Activated CD4-positive, alpha-beta memory T cell treated with anti-CD3 and anti-CD28 coated beads for 36 hours (primary cell): Measurements from ENCODE around the gene PTDSS2. TPM values are rescaled to one million over a fixed set of nuclear protein-coding genes. Genes with fewer than 3 reads are reported as not detected.
A peak's percentile ranks its signal among the peaks of the same experiment; 100 is the strongest.

Experiments used
- CTCF ChIA-PET: fragments of 350-600 bp; sonication (Branson Sonifier 250); formaldehyde crosslinking; loops from one replicate; lab custom pipeline; 2021; ENCODE audit warnings: antibody characterized with exemption, inconsistent platforms; lab: Charles Lee
- POLR2A ChIA-PET: fragments of 350-600 bp; sonication (Branson Sonifier 250); formaldehyde crosslinking; loops from one replicate; lab custom pipeline; 2021; ENCODE audit warnings: antibody characterized with exemption; lab: Charles Lee
- DNase-seq: peaks from one replicate; pipeline ENCODE4 v3.0.0-alpha.2; 2020
- H3K27ac Mint-ChIP-seq: one replicate; pipeline ENCODE4 v1.8.0; 2021; ENCODE audit warnings: mixed read lengths
- H3K27me3 Mint-ChIP-seq: one replicate; pipeline ENCODE4 v1.8.0; 2021; ENCODE audit warnings: mixed read lengths
- H3K36me3 Mint-ChIP-seq: one replicate; pipeline ENCODE4 v1.8.0; 2021; ENCODE audit warnings: mixed read lengths
- H3K4me1 Mint-ChIP-seq: one replicate; pipeline ENCODE4 v1.8.0; 2021; ENCODE audit warnings: low read depth, mixed read lengths
- H3K4me3 Mint-ChIP-seq: one replicate; pipeline ENCODE4 v1.8.0; 2021; ENCODE audit warnings: mild to moderate bottlenecking, mixed read lengths
- H3K9me3 Mint-ChIP-seq: one replicate; pipeline ENCODE4 v1.8.0; 2021; ENCODE audit warnings: mixed read lengths
- intact Hi-C: fragments of 100-400 bp; cut with micrococcal nuclease; formaldehyde crosslinking; loops from one replicate; pipeline ENCODE4 v1.15.1; 2023
- total RNA-seq, 2 experiments: library from RNA; stranded (reverse); gene quantifications; one replicate each; pipeline ENCODE4 v1.2.3, GENCODE V29; 2021

Gene PTDSS2
- total RNA-seq, 2 experiments from 2014 or later = 15.0 to 16.7 TPM

GRCh38 chr11:415640-416041, 34.4 kb upstream of the PTDSS2 start:
- Mint-ChIP-seq H3K4me1 (peaks cover 25% of the 10 kb centered on the region), H3K9me3 (no peaks in the 10 kb centered on the region), H3K4me3 (peak overlapping the region; percentile 83), H3K36me3 (peaks cover 2% of the 10 kb centered on the region), H3K27ac (peak overlapping the region; percentile 81), H3K27me3 (no peaks in the 10 kb centered on the region)
- DNase-seq = no peak
- CTCF ChIA-PET = interaction anchor here (1.0 to 2.5 kb wide), 3 partner anchors 9 to 33 kb away, joined by 3 to 17 read pairs (median 6); no protein-coding TSS in a partner anchor
- POLR2A ChIA-PET = interaction anchor here (1.1 to 2.4 kb wide), 7 partner anchors 8 to 209 kb away, joined by 4 to 16 read pairs (median 5); partner anchors contain the start of genes BET1L and RNH1
- intact Hi-C loops = loop anchor here (2.0 to 10.0 kb wide), 4 partner anchors 33 to 379 kb away; partner anchors contain the start of genes CEND1, RNH1 and SLC25A22

GRCh38 chr11:416051-416756, 33.9 kb upstream of the PTDSS2 start:
- H3K27me3 Mint-ChIP-seq = no peaks in the 10 kb centered on the region
- peak overlapping the region; percentile 83 for H3K4me3 Mint-ChIP-seq
- POLR2A ChIA-PET = interaction anchor here (1.1 to 2.4 kb wide), 9 partner anchors 9 to 209 kb away, joined by 3 to 16 read pairs (median 5); partner anchors contain the start of genes ANO9, BET1L and RNH1
- intact Hi-C loops = loop anchor here (2.0 to 10.0 kb wide), 2 partner anchors 33 to 379 kb away; partner anchors contain the start of genes CEND1 and SLC25A22
- no peaks in the 10 kb centered on the region for H3K9me3 Mint-ChIP-seq
- CTCF ChIA-PET = interaction anchor here (1.0 to 2.5 kb wide), 4 partner anchors 9 to 34 kb away, joined by 3 to 17 read pairs (median 5); partner anchors contain the start of gene PTDSS2
- peaks cover 25% of the 10 kb centered on the region for H3K4me1 Mint-ChIP-seq
- peak overlapping the region; percentile 81 for H3K27ac Mint-ChIP-seq
- H3K36me3 Mint-ChIP-seq = peaks cover 2% of the 10 kb centered on the region
- DNase-seq = no peak

- Mint-ChIP-seq H3K4me1 (peaks cover 25% of the 10 kb centered on the region), H3K4me3 (peak overlapping the region; percentile 83), H3K9me3 (no peaks in the 10 kb centered on the region), H3K27ac (no peak overlapping the region), H3K36me3 (peaks cover 2% of the 10 kb centered on the region), H3K27me3 (no peaks in the 10 kb centered on the region)
- intact Hi-C loops = loop anchor here (2.0 to 10.0 kb wide), 2 partner anchors 32 to 378 kb away; partner anchors contain the start of genes CEND1 and SLC25A22
- DNase-seq = peak; percentile 57
- CTCF ChIA-PET = interaction anchor here (1.0 to 2.5 kb wide), 4 partner anchors 10 to 33 kb away, joined by 3 to 17 read pairs (median 5); partner anchors contain the start of gene PTDSS2
- POLR2A ChIA-PET = interaction anchor here (1.1 to 2.4 kb wide), 8 partner anchors 9 to 105 kb away, joined by 3 to 16 read pairs (median 6); partner anchors contain the start of genes ANO9 and RNH1
Observed at GRCh38 chr11:416757-417621, 33.1 kb upstream of the PTDSS2 start.

DNA sequence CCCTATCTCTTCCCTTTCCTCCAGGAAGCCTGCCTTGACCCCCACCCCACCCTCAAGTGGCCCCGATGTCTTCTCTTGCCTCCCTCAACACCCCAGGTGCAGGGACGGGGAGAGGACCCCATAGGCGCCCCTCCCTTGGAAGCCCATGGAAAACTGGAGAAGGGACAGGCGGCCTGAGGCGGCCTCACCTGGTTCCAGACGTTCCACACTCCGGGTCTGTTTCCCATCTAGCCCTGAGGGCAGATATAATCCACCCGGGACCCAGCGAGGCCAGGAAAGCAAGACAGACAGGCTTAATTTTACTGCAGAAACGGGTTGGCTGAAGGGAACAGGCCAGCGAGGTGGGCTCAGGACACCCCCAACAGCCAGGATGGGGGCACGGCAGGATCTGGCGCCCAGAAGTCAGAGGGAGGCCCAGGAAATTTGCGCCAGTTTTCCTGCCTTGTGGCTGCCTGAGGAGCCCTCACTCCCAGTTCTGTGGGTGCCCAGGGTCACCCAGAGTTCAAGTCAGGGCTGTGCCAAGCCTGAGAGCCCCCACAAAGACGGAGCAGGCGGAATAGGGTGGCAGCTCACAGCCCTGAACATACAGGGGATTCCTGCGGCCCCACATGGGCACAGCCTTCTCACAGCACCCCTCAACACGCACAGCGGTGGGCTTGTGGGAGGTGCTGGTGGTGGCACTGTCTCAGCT, 32.3 kb upstream of the PTDSS2 start:
- intact Hi-C loops = loop anchor here (2.0 to 10.0 kb wide), 2 partner anchors 31 to 377 kb away; partner anchors contain the start of genes CEND1 and SLC25A22
- Mint-ChIP-seq H3K4me3 (peak overlapping the region; percentile 67), H3K27me3 (no peaks in the 10 kb centered on the region), H3K36me3 (peaks cover 2% of the 10 kb centered on the region), H3K9me3 (no peaks in the 10 kb centered on the region), H3K4me1 (peaks cover 23% of the 10 kb centered on the region), H3K27ac (no peak overlapping the region)
- no peak for DNase-seq
- POLR2A ChIA-PET = interaction anchor here (1.1 to 1.7 kb wide), 4 partner anchors 9 to 31 kb away, joined by 3 to 16 read pairs (median 8); partner anchors contain the start of gene ANO9
- CTCF ChIA-PET = interaction anchor here (2.5 kb wide), 1 partner anchor 31 kb away, joined by 17 read pairs; no protein-coding TSS in a partner anchor

- Mint-ChIP-seq H3K27me3 (no peaks in the 10 kb centered on the region), H3K27ac (no peak overlapping the region), H3K4me1 (peaks cover 17% of the 10 kb centered on the region), H3K4me3 (no peak overlapping the region), H3K36me3 (peaks cover 2% of the 10 kb centered on the region), H3K9me3 (no peaks in the 10 kb centered on the region)
- ChIA-PET CTCF (interaction anchor here (0.6 to 2.5 kb wide), 3 partner anchors 30 to 145 kb away, joined by 3 to 17 read pairs (median 3); no protein-coding TSS in a partner anchor), POLR2A (no interaction called here)
- DNase-seq = no peak
- intact Hi-C loops = loop anchor here (10.0 kb wide), 1 partner anchor 376 kb away; the partner anchor contains the start of genes CEND1 and SLC25A22
Observed at GRCh38 chr11:418343-419247, 31.5 kb upstream of the PTDSS2 start.

DNA sequence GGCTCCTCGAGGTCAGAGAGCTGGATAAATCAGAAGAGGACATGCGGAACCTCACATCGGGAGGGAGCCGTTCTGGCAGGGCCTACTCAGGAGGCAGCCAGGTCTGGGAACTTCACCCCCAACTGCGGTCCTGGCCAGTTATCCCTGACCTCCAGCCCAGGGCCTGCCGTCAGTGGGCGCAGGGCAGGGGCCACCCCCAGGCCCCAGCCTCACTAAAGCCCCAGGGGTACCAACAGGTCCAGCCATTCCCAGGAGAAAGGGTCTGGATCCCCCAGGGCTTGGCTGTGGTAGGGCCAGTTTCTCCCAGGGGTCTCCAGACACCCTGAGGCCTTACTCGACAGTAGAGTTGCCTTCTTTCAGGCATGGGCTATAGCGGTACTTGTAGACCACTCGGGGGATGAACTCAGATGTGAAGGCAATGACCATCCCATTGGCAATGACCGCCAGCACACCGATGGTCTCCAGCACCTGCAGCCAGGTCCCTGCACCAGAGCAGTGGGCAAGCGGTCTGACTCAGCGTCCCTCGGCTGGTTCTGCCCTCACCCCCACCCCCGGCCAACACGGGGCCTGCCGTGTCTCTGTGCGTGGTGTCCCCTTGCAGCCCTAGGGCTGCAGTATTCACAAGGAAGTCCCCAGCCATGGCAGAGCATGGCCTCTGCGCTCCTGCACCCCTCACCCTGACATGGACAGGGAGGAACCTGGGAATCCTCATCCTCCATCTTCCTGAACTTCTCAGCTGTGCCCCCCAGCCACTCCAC, 30.7 kb upstream of the PTDSS2 start:
- no peaks in the 10 kb centered on the region for H3K27me3 Mint-ChIP-seq
- CTCF ChIA-PET = interaction anchor here (0.6 to 0.8 kb wide), 2 partner anchors 29 to 146 kb away, joined by 3 read pairs; no protein-coding TSS in a partner anchor
- H3K9me3 Mint-ChIP-seq = no peaks in the 10 kb centered on the region
- H3K4me1 Mint-ChIP-seq = peaks cover 15% of the 10 kb centered on the region
- H3K27ac Mint-ChIP-seq = no peak overlapping the region
- DNase-seq = no peak
- POLR2A ChIA-PET = no interaction called here
- H3K36me3 Mint-ChIP-seq = peaks cover 2% of the 10 kb centered on the region
- no peak overlapping the region for H3K4me3 Mint-ChIP-seq
- intact Hi-C loops = loop anchor here (10.0 kb wide), 1 partner anchor 375 kb away; the partner anchor contains the start of genes CEND1 and SLC25A22

GRCh38 chr11:420054-420910, 29.8 kb upstream of the PTDSS2 start:
- Mint-ChIP-seq H3K9me3 (no peaks in the 10 kb centered on the region), H3K27ac (no peak overlapping the region), H3K36me3 (peaks cover 7% of the 10 kb centered on the region), H3K4me3 (no peak overlapping the region), H3K4me1 (peaks cover 7% of the 10 kb centered on the region), H3K27me3 (no peaks in the 10 kb centered on the region)
- ChIA-PET CTCF (no interaction called here), POLR2A (no interaction called here)
- DNase-seq = no peak
- intact Hi-C loops = no loop called here

DNA sequence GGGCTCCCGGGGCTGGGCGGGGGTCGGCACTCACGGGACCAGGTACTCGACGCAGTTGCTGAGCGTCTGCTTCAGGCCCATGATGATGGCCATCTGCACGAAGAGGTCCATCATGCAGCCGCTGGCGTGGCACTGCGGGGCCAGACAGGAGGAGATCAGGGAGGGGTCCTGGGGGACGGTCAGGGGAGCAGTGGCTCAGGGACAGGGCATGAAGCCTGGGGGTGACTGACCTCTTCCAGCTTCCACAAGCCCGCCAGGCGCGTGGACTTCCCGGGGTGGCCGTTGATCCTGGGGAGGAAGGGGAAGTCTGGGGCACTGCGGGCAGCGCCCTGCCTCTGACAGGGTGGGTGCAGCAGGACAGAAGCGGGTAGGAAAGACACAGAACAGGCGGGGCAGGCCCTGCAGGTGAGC, 29.2 kb upstream of the PTDSS2 start:
- no peak overlapping the region for H3K4me3 Mint-ChIP-seq
- intact Hi-C loops = no loop called here
- no peaks in the 10 kb centered on the region for H3K27me3 Mint-ChIP-seq
- ChIA-PET POLR2A (no interaction called here), CTCF (no interaction called here)
- H3K36me3 Mint-ChIP-seq = peaks cover 7% of the 10 kb centered on the region
- H3K4me1 Mint-ChIP-seq = peaks cover 3% of the 10 kb centered on the region
- DNase-seq = no peak
- no peak overlapping the region for H3K27ac Mint-ChIP-seq
- no peaks in the 10 kb centered on the region for H3K9me3 Mint-ChIP-seq

DNA sequence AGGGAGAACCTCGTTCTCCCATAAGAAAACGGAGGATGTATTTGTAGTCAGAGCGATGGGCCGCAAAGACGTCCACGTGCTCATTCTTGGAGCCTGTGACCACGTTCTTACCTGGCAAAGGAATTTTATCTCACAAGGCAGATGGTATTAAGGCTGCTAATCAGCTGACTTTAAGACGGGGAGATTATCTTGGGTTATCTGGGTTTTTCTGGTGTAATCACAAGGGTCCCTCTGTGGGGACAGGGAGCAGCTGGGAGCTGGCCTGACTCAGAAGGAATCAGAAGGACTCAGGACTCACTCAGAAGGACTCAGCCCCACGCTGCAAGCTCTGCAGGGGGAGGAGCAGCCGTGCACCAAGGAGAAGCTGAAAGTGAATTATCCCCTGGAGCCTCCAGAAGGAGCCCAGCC, 27.8 kb upstream of the PTDSS2 start:
- H3K4me3 Mint-ChIP-seq = no peak overlapping the region
- DNase-seq = no peak
- no peak overlapping the region for H3K27ac Mint-ChIP-seq
- intact Hi-C loops = no loop called here
- POLR2A ChIA-PET = no interaction called here
- no peaks in the 10 kb centered on the region for H3K9me3 Mint-ChIP-seq
- no peaks in the 10 kb centered on the region for H3K27me3 Mint-ChIP-seq
- H3K36me3 Mint-ChIP-seq = peaks cover 6% of the 10 kb centered on the region
- CTCF ChIA-PET = no interaction called here
- H3K4me1 Mint-ChIP-seq = no peaks in the 10 kb centered on the region
